DOHH2 (cell line): ENCODE measurements around the gene ZNF273.

Experiments used
- H3F3A ChIP-seq: fragments of 200-600 bp; sonication (generic), shearing (Covaris generic); 2 replicates; pipeline ENCODE4 v1.6.0; 2016; ENCODE audit warnings: antibody characterized with exemption, mild to moderate bottlenecking; ENCODE audit not compliant: control insufficient read depth, insufficient read depth
- H3K27ac ChIP-seq: fragments of 200-600 bp; sonication (generic); 2 replicates; pipeline ENCODE4 v1.5.1; 2014; ENCODE audit warnings: low read depth, mild to moderate bottlenecking, low read length, moderate library complexity
- H3K27me3 ChIP-seq: fragments of 200-600 bp; sonication (generic); 2 replicates; pipeline ENCODE4 v1.6.1; 2014; ENCODE audit warnings: mild to moderate bottlenecking, low read length, mixed read lengths; ENCODE audit not compliant: control insufficient read depth
- H3K36me3 ChIP-seq: fragments of 200-600 bp; sonication (generic); 2 replicates; pipeline ENCODE4 v1.6.1; 2014; ENCODE audit warnings: mild to moderate bottlenecking, low read length, moderate library complexity, mixed read lengths; ENCODE audit not compliant: control insufficient read depth
- H3K4me1 ChIP-seq: fragments of 200-600 bp; sonication (generic); 2 replicates; pipeline ENCODE4 v1.6.1; 2014; ENCODE audit warnings: mild to moderate bottlenecking, low read length, mixed read lengths; ENCODE audit not compliant: control insufficient read depth
- H3K4me2 ChIP-seq: fragments of 200-600 bp; sonication (generic); 2 replicates; pipeline ENCODE4 v1.6.0; 2014; ENCODE audit warnings: mild to moderate bottlenecking, low read length, moderate library complexity
- H3K4me3 ChIP-seq: fragments of 200-600 bp; sonication (generic); 2 replicates; pipeline ENCODE4 v1.5.1; 2014; ENCODE audit warnings: mild to moderate bottlenecking, low read length, mixed read lengths
- H3K79me2 ChIP-seq: fragments of 200-600 bp; sonication (generic); 2 replicates; pipeline ENCODE4 v1.6.1; 2014; ENCODE audit warnings: mild to moderate bottlenecking, low read length, mixed read lengths; ENCODE audit not compliant: control insufficient read depth
- H3K9me2 ChIP-seq: fragments of 200-600 bp; sonication (generic); replicated peaks from 2 replicates; pipeline ENCODE4 v1.6.1; 2014; ENCODE audit warnings: mild to moderate bottlenecking, low read length, mixed read lengths; ENCODE audit not compliant: control insufficient read depth
- H3K9me3 ChIP-seq: fragments of 200-600 bp; sonication (generic); 2 replicates; pipeline ENCODE4 v1.6.1; 2014; ENCODE audit warnings: antibody characterized with exemption, low read length, mixed read lengths; ENCODE audit not compliant: control insufficient read depth, insufficient read depth
- H4K20me1 ChIP-seq: fragments of 200-600 bp; sonication (generic); 2 replicates; pipeline ENCODE4 v1.6.0; 2014; ENCODE audit warnings: low read depth, mild to moderate bottlenecking, antibody characterized with exemption, low read length, moderate library complexity; ENCODE audit not compliant: control insufficient read depth, insufficient read depth
- EZH2phosphoT487 ChIP-seq: fragments of 200-600 bp; sonication (generic); IDR thresholded peaks from 2 replicates; pipeline ENCODE4 v1.6.1; 2017; ENCODE audit warnings: borderline replicate concordance, mild to moderate bottlenecking, antibody characterized with exemption, low read length, moderate library complexity, mixed read lengths
- TF ChIP-seq, protein P1 (sequence below): fragments of 200-600 bp; sonication (generic); IDR thresholded peaks from one replicate; pipeline ENCODE4 v1.5.1; 2014; ENCODE audit warnings: antibody characterized with exemption, mild to moderate bottlenecking, low read depth, low read length; ENCODE audit not compliant: poor library complexity, severe bottlenecking

Gene ZNF273

DNA sequence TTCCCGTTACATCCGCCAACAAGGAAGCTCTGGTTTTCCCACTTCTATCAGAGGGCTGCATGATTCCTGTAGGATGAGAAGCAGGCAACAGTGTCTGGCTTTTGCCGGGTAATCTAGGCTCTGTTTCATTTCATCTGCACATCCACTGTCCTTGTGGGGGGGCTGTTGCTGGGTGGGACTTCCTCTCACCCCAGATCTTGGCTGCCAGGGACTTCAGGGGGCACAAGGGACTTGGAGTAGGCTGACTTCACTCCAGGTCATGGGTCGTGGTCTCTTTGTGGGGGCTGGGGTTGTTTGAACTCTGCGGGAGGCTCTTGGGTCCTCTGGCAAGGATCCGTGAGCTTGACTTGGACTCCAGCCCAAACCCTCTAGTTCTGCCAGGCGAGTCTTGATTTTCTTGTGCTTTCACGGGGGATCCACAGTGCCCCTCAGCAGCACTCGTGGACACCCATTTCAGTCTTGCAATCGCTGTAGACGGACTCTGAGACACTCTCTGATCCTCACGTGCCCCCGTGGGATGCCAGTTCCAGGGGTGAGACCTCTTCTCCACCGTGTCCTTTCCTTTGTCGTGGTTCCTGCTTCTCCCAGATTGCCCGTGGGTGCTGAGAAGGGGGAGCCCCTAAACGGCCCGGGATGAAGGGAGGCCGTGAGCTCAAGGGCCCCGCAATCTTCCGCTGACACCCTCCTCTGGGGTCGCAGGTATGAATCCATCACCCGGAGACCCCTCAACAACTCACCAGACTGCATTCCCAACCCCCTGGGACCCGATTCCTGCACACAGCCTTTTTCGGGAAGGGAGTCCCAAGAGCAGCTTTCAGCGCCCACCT, 21.4 kb upstream of the ZNF273 start:
- H3K27me3 ChIP-seq = no peaks in the 10 kb centered on the region
- no peaks in the 10 kb centered on the region for H3K4me1 ChIP-seq
- H4K20me1 ChIP-seq = no peaks in the 10 kb centered on the region
- H3K36me3 ChIP-seq = no peaks in the 10 kb centered on the region
- H3K27ac ChIP-seq = no peak overlapping the region
- no peak overlapping the region for H3K4me3 ChIP-seq
- no peaks in the 10 kb centered on the region for H3K9me2 ChIP-seq
- TF ChIP-seq EZH2phosphoT487 = no peak
- no peaks in the 10 kb centered on the region for H3K79me2 ChIP-seq
- peaks cover 48% of the 10 kb centered on the region; the same call in 1 of the 2 replicates for H3K9me3 ChIP-seq
- H3K4me2 ChIP-seq = no peak overlapping the region
- H3F3A ChIP-seq = no peaks in the 10 kb centered on the region

DNA sequence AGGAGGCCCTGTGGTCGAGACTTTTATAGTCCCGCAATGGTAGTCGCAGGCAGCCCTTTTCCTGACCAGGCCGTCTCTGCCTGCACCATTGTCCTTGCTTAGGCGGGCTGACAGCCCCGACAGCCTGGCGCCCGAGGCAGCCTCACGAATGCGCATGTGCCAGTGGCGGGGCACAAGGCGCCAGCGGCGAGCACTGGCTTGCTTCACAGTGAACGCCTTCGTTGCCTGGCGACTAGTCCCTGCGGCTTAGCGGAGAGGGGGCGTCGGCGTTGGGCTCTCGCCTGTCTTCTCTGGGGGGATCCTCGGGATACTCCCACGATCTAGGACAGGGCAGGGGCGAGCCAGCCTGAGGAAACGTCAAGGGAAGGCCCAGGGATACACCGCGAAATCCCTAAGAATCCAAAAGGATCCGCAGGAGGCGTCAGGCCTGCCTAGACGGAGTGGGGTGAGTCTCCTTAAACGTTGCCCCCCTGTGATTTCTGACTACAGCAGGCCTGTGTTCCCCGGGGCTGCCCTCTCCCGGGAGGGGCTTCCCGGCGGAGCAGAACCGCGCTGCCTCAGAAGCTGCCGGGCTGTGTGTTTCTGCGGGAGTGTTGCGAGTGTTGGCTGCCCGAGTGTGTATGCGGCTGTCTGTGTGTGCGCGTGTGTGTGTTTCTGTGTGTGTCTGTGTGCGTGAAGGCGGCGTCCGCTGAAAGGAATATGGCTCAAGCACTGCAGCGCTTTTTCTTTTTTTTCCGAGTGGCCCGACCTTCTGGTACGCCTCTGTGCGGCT, 20.5 kb upstream of the ZNF273 start:
- TF ChIP-seq, protein P1, sequence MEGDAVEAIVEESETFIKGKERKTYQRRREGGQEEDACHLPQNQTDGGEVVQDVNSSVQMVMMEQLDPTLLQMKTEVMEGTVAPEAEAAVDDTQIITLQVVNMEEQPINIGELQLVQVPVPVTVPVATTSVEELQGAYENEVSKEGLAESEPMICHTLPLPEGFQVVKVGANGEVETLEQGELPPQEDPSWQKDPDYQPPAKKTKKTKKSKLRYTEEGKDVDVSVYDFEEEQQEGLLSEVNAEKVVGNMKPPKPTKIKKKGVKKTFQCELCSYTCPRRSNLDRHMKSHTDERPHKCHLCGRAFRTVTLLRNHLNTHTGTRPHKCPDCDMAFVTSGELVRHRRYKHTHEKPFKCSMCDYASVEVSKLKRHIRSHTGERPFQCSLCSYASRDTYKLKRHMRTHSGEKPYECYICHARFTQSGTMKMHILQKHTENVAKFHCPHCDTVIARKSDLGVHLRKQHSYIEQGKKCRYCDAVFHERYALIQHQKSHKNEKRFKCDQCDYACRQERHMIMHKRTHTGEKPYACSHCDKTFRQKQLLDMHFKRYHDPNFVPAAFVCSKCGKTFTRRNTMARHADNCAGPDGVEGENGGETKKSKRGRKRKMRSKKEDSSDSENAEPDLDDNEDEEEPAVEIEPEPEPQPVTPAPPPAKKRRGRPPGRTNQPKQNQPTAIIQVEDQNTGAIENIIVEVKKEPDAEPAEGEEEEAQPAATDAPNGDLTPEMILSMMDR = no peak
- no peak for TF ChIP-seq EZH2phosphoT487
- Histone ChIP-seq H3K79me2 (no peaks in the 10 kb centered on the region), H4K20me1 (no peaks in the 10 kb centered on the region), H3K27me3 (no peaks in the 10 kb centered on the region), H3K4me3 (no peak overlapping the region), H3K4me2 (no peak overlapping the region), H3F3A (no peaks in the 10 kb centered on the region), H3K36me3 (no peaks in the 10 kb centered on the region), H3K9me3 (peaks cover 45% of the 10 kb centered on the region; the same call in 1 of the 2 replicates), H3K27ac (no peak overlapping the region), H3K9me2 (no peaks in the 10 kb centered on the region), H3K4me1 (no peaks in the 10 kb centered on the region)

DNA sequence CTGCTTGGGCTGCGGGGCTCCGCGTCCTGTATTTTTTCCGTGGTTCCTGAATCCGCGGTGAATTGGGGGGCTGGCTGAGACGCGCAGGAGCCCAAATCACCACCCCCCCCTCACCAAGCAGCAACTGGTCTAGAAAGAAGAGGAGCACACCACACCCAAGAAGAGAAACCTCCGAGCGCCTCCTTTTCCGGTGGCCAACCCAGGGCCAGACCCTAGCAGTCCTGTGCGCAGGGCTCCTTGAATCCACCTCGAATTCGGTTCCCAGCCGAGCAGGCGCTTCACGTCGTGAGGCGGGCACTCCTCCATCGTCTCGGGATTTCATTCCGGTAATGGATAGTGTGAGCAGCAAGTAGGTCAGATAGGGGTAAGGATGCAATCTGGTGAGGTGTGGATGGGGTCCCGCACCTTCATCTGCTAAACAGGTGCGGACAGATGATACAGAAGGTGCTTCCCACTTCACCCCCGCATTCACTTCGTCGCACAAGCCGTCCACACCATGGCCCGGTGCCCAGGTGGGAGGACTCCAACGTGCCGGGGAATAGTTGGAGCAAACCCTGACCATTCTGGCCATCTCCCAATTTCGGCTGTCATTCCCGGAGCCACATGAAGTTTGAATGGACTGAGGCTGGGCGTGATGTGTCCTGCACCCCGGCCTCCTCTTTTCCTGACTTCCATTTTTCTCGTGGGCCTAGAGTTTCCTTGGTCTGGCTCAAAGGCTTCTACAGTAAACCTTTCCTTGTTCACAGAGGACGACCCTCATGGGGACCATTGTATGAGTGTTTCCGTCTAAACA, 19.8 kb upstream of the ZNF273 start:
- Histone ChIP-seq H3K27me3 (no peaks in the 10 kb centered on the region), H4K20me1 (no peaks in the 10 kb centered on the region), H3K4me2 (no peak overlapping the region), H3K4me1 (peaks cover 5% of the 10 kb centered on the region), H3K79me2 (no peaks in the 10 kb centered on the region), H3F3A (no peaks in the 10 kb centered on the region), H3K9me2 (no peaks in the 10 kb centered on the region), H3K9me3 (peaks cover 42% of the 10 kb centered on the region; the same call in 1 of the 2 replicates), H3K36me3 (no peaks in the 10 kb centered on the region), H3K4me3 (no peak overlapping the region), H3K27ac (no peak overlapping the region)
- no peak for TF ChIP-seq EZH2phosphoT487
- TF ChIP-seq, protein P1 = no peak
